SK-N-SH treated with all-trans-retinoic acid at 6 μM for 48 hours (cell line): ENCODE results near the gene MAFF.
"Not testable (repeated sequence)": the region's sequence is repeated elsewhere in the genome, so short reads cannot be mapped to it uniquely, and the experiment has no call there.

ENCODE experiments used
- ATAC-seq: fragments of 200-7000 bp; cut with Tn5 transposase; 3 replicates; pipeline ENCODE4 v1.9.1; 2020; ENCODE audit warnings: mild to moderate bottlenecking, moderate library complexity
- CREB5 ChIP-seq: fragments of 250-450 bp; sonication (Bioruptor Pico); IDR thresholded peaks from 2 replicates; pipeline ENCODE4 v1.5.1; 2020; ENCODE audit warnings: low read depth, mild to moderate bottlenecking, moderate library complexity
- CSDC2 ChIP-seq: fragments of 250-450 bp; sonication (Bioruptor Pico); IDR thresholded peaks from 2 replicates; pipeline ENCODE4 v1.5.0; 2020; ENCODE audit warnings: mild to moderate bottlenecking, moderate library complexity
- CSRNP3 ChIP-seq: fragments of 250-450 bp; sonication (Bioruptor Pico); IDR thresholded peaks from 2 replicates; pipeline ENCODE4 v1.5.1; 2021; ENCODE audit warnings: mild to moderate bottlenecking, moderate library complexity
- ESRRG ChIP-seq: fragments of 250-450 bp; sonication (Bioruptor Pico); IDR thresholded peaks from 2 replicates; pipeline ENCODE4 v1.6.1; 2021; ENCODE audit warnings: mild to moderate bottlenecking
- OSR1 ChIP-seq: fragments of 250-450 bp; sonication (Bioruptor Pico); IDR thresholded peaks from 2 replicates; pipeline ENCODE4 v1.8.0; 2022; ENCODE audit warnings: moderate library complexity, mild to moderate bottlenecking, inconsistent platforms
- PATZ1 ChIP-seq: fragments of 250-450 bp; sonication (Bioruptor Pico); IDR thresholded peaks from 2 replicates; pipeline ENCODE4 v1.8.0; 2020; ENCODE audit warnings: mild to moderate bottlenecking, moderate library complexity, borderline replicate concordance
- PPARA ChIP-seq: fragments of 250-450 bp; sonication (Bioruptor Pico); IDR thresholded peaks from 2 replicates; pipeline ENCODE4 v1.5.0; 2020; ENCODE audit warnings: mild to moderate bottlenecking, borderline replicate concordance
- RARB ChIP-seq: fragments of 250-450 bp; sonication (Bioruptor Pico); IDR thresholded peaks from 2 replicates; pipeline ENCODE4 v1.8.0; 2021; ENCODE audit warnings: mild to moderate bottlenecking, moderate library complexity
- SNAI2 ChIP-seq: fragments of 250-450 bp; sonication (Bioruptor Pico); IDR thresholded peaks from 2 replicates; pipeline ENCODE4 v1.5.0; 2020; ENCODE audit warnings: mild to moderate bottlenecking, moderate library complexity
- TCF4 ChIP-seq: fragments of 250-450 bp; sonication (Bioruptor Pico); IDR thresholded peaks from 2 replicates; pipeline ENCODE4 v1.8.0; 2021; ENCODE audit warnings: mild to moderate bottlenecking, moderate library complexity, borderline replicate concordance
- TOX ChIP-seq: fragments of 250-450 bp; sonication (Bioruptor Pico); IDR thresholded peaks from 2 replicates; pipeline ENCODE4 v1.8.0; 2021; ENCODE audit warnings: mild to moderate bottlenecking, moderate library complexity, borderline replicate concordance
- TSHZ2 ChIP-seq: fragments of 250-450 bp; sonication (Bioruptor Pico); IDR thresholded peaks from 2 replicates; pipeline ENCODE4 v1.5.0; 2020; ENCODE audit warnings: mild to moderate bottlenecking, moderate library complexity
- ZFP3 ChIP-seq: fragments of 250-450 bp; sonication (Bioruptor Pico); IDR thresholded peaks from 2 replicates; pipeline ENCODE4 v1.5.0; 2020; ENCODE audit warnings: mild to moderate bottlenecking, moderate library complexity
- ZFP30 ChIP-seq: fragments of 450-650 bp; formaldehyde crosslinking; IDR thresholded peaks from 2 replicates; pipeline ENCODE4 v1.5.0; 2022; ENCODE audit warnings: mild to moderate bottlenecking, moderate library complexity
- ZNF565 ChIP-seq: fragments of 450-650 bp; formaldehyde crosslinking; conservative IDR thresholded peaks from 2 replicates; pipeline ENCODE4 v1.5.0; 2020; ENCODE audit warnings: low read depth, mild to moderate bottlenecking, moderate library complexity
- ZNF70 ChIP-seq: fragments of 450-650 bp; formaldehyde crosslinking; IDR thresholded peaks from 2 replicates; pipeline ENCODE4 v1.5.0; 2020; ENCODE audit warnings: mild to moderate bottlenecking, moderate library complexity
- ZNF8 ChIP-seq: fragments of 450-650 bp; formaldehyde crosslinking; IDR thresholded peaks from 2 replicates; pipeline ENCODE4 v1.5.0; 2020; ENCODE audit warnings: mild to moderate bottlenecking, moderate library complexity
- TF ChIP-seq, protein P1 (sequence below): fragments of 250-450 bp; sonication (Bioruptor Pico); IDR thresholded peaks from 2 replicates; pipeline ENCODE4 v1.8.0; 2021; ENCODE audit warnings: low read depth, mild to moderate bottlenecking, moderate library complexity, borderline replicate concordance

The MAFF gene

DNA sequence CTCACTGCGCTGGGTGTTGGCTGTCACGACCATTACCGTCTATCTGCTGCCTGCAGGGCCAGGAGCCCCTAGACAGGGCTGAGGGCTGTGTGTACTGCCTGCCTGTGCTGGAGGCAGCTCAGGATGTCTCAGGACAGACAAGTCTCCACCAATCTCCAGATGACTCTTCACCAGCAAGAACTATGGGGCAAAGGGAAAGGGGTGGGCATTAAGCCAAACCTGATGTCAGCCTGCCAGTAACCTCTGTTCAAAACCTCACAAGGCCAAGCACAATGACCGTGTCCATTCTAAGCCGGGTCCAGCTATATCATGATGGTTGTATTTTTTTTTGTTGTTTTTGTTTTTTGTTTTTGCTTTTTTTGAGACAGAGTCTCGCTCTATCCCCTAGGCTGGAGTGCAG lies 31.6 kb downstream of the MAFF start:
- TF ChIP-seq ZNF70 (CRISPR knock-in tag) (no peak), CREB5 (CRISPR knock-in tag) (no peak), TSHZ2 (no peak), ZFP3 (no peak), ZNF8 (CRISPR knock-in tag) (no peak), ESRRG (CRISPR knock-in tag) (no peak), TCF4 (CRISPR knock-in tag) (no peak), PPARA (CRISPR knock-in tag) (no peak), TOX (CRISPR knock-in tag) (no peak), CSRNP3 (no peak), RARB (CRISPR knock-in tag) (no peak), PATZ1 (CRISPR knock-in tag) (no peak), CSDC2 (CRISPR knock-in tag) (no peak), OSR1 (CRISPR knock-in tag) (no peak), ZFP30 (CRISPR knock-in tag) (no peak)
- TF ChIP-seq, all 23 proteins: peak for 0
- ATAC-seq, result no peak

DNA sequence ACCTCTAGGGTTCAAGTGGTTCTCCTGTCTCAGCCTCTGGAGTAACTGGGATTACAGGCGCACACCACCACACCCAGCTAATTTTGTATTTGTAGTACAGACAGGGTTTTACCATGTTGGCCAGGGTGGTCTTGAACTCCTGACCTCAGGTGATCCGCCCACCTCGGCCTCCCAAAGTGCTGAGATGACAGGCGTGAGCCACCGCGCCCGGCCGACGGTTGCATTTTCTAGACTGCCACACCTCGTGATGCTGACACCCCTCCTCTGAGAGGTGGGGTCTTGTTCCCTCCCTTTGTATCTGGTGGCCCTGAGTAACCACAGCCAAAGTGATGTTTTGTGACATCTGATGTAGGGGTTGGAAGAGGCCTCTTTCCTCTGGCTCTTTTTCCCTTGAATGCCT lies 32.1 kb downstream of the MAFF start:
- not testable (repeated sequence) for ATAC-seq

DNA sequence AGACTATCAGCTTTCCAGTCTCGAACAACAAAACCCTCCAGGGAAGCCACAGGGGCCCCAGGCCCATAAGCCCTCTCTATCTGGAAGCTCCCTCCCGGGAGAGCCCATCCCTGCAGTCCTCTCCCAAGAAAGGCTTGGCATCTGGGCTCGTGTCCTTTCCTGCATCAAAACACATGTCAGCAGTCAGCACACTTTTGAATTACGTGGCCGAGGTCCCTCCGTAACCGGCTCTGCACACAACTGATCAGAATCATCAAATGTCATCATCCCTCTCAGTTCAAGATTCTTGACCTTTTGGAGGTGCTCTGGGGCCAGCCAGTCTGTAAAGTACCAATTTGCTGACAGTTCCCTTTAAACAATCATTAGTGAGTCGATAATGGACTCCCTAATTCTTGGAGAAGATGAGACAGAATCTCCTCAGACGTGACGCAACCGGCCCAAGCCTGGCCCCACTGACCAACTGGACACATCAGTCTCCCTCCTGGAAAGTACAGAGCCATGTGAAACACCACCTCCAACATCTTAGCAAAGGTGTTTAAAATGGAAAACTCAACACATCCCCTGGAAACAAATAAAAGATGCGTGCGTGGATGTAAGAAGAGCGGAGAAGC lies 33.6 kb downstream of the MAFF start:
- ATAC-seq, result no peak
- TF ChIP-seq TOX (CRISPR knock-in tag) (no peak), ZNF8 (CRISPR knock-in tag) (no peak), ZNF565 (no peak), CSRNP3 (no peak), CSDC2 (CRISPR knock-in tag) (no peak), TSHZ2 (no peak), ESRRG (CRISPR knock-in tag) (no peak), SNAI2 (CRISPR knock-in tag) (no peak), PATZ1 (CRISPR knock-in tag) (no peak), CREB5 (CRISPR knock-in tag) (no peak), TCF4 (CRISPR knock-in tag) (no peak), ZNF70 (CRISPR knock-in tag) (no peak), PPARA (CRISPR knock-in tag) (no peak), ZFP3 (no peak), OSR1 (CRISPR knock-in tag) (no peak)
- TF ChIP-seq, protein P1, sequence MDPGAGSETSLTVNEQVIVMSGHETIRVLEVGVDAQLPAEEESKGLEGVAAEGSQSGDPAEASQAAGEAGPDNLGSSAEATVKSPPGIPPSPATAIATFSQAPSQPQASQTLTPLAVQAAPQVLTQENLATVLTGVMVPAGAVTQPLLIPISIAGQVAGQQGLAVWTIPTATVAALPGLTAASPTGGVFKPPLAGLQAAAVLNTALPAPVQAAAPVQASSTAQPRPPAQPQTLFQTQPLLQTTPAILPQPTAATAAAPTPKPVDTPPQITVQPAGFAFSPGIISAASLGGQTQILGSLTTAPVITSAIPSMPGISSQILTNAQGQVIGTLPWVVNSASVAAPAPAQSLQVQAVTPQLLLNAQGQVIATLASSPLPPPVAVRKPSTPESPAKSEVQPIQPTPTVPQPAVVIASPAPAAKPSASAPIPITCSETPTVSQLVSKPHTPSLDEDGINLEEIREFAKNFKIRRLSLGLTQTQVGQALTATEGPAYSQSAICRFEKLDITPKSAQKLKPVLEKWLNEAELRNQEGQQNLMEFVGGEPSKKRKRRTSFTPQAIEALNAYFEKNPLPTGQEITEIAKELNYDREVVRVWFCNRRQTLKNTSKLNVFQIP (CRISPR knock-in tag), result no peak
